ENCODE data around the gene ATG13. TPM values are rescaled to one million over a fixed set of nuclear protein-coding genes. Genes with fewer than 3 reads are reported as not detected.

ATG13 gene
- total RNA-seq, 1 donor, result 49.7 TPM

GRCh38 chr11:46722566-46723358 is 105.4 kb downstream of the ATG13 start:
- no peak overlapping the region for H3K4me3 ChIP-seq (ENCODE audit: low read depth, low read length)
- TF ChIP-seq CTCF (IDR thresholded peaks at IDR 0.05; ENCODE audit: insufficient read depth, low read depth, low read length), result no peak
- no peak for DNase-seq (ENCODE audit: low read depth)

GRCh38 chr11:46723359-46723680 is 106.0 kb downstream of the ATG13 start:
- no peak for TF ChIP-seq CTCF (IDR thresholded peaks at IDR 0.05; ENCODE audit: insufficient read depth, low read depth, low read length)
- no peak for DNase-seq (ENCODE audit: low read depth)
- H3K4me3 ChIP-seq (ENCODE audit: low read depth, low read length), result no peak overlapping the region

- no peak for DNase-seq (ENCODE audit: low read depth)
- TF ChIP-seq CTCF (IDR thresholded peaks at IDR 0.05; ENCODE audit: insufficient read depth, low read depth, low read length), result no peak
- H3K4me3 ChIP-seq (ENCODE audit: low read depth, low read length), result no peak overlapping the region
Measured at GRCh38 chr11:46724088-46724487, 106.7 kb downstream of the ATG13 start.

Other genes with a start within 250 kb of the ATG13 start
- 11.7 and 30.0 TPM in 2 replicates for gene MDK, start 235.9 kb upstream of the ATG13 start, total RNA-seq
- gene CHRM4, start 225.8 kb upstream of the ATG13 start, total RNA-seq, result under 0.01 TPM in 1 of 2 replicates, not detected in the other
- 21.9 and 23.7 TPM in 2 replicates for gene AMBRA1, start 23.5 kb upstream of the ATG13 start, total RNA-seq
- 4.8 and 5.6 TPM in 2 replicates for gene HARBI1, start 326 bp upstream of the ATG13 start, total RNA-seq
- 62.2 and 82.1 TPM in 2 replicates for gene ARHGAP1, start 83.1 kb downstream of the ATG13 start, total RNA-seq
- gene ZNF408, start 83.5 kb downstream of the ATG13 start, total RNA-seq, result 12.1 and 17.4 TPM in 2 replicates
- not detected in 2 replicates for gene F2, start 101.7 kb downstream of the ATG13 start, total RNA-seq
- 70.5 and 99.3 TPM in 2 replicates for gene CKAP5, start 228.7 kb downstream of the ATG13 start, total RNA-seq

Data from fibroblast of villous mesenchyme (primary cell).